HCT116 (cell line): ENCODE measurements around the gene CDH13. TPM values are rescaled to one million over a fixed set of nuclear protein-coding genes. Genes with fewer than 3 reads are reported as not detected.

Source experiments
- ATAC-seq: fragments of 200-7000 bp; cut with Tn5 transposase; 2 replicates; pipeline ENCODE4 v1.9.1; 2020; ENCODE audit warnings: mild to moderate bottlenecking, moderate library complexity
- BruUV-seq: library from RNA; stranded (reverse); fragments of 400-500 nt; replicated peaks from 2 replicates; lab custom pipeline; 2021; lab: Mats Ljungman, UMichigan
- CTCF ChIA-PET: fragments of 300-600 bp; sonication (Branson Sonifier 250); formaldehyde crosslinking; loops from one replicate; lab custom pipeline; 2021; ENCODE audit warnings: antibody characterized with exemption; lab: Charles Lee
- POLR2A ChIA-PET: fragments of 300-600, 350-600 bp; sonication (Branson Sonifier 250); formaldehyde crosslinking; loops from one replicate; lab custom pipeline; 2021; ENCODE audit warnings: antibody characterized with exemption; lab: Charles Lee
- RAD21 ChIA-PET, 2 experiments: fragments of 300-600 bp; sonication (Branson Sonifier 250); formaldehyde crosslinking; loops; one replicate each; lab custom pipeline; 2023; ENCODE audit warnings: low total read pairs in 2 of 2; ENCODE audit not compliant: uncharacterized antibody in 2 of 2, unreplicated experiment in 2 of 2, low non-redundant PET in 1 of 2; lab: Charles Lee
- DNase-seq: peaks from one replicate; pipeline ENCODE4 v3.0.0-alpha.2; 2010; ENCODE audit warnings: low read depth, low spot score
- H2AFZ ChIP-seq: fragments of 200-600 bp; shearing (Covaris generic), sonication (generic); 2 replicates; pipeline ENCODE4 v1.6.1; 2017; ENCODE audit warnings: low read depth, mixed run types, mixed read lengths, antibody characterized with exemption, low read length; ENCODE audit not compliant: poor library complexity, severe bottlenecking
- H3K27ac ChIP-seq: 2 replicates; pipeline ENCODE4 v1.5.1; 2012; ENCODE audit warnings: low read depth, low read length
- H3K27me3 ChIP-seq: fragments of 200-600 bp; sonication (generic); 2 replicates; pipeline ENCODE4 v1.6.1; 2016; ENCODE audit warnings: mixed run types, low read length, mixed read lengths; ENCODE audit not compliant: insufficient read depth
- H3K36me3 ChIP-seq, 2 experiments: fragments of 200-500 bp in 1 of 2; fragments of 200-600 bp in 1 of 2; sonication (Bioruptor generic) in 1 of 2; sonication (generic) in 1 of 2; 2 replicates each; pipeline versions ENCODE4 v1.5.1 to v1.6.1; 2014 to 2016; ENCODE audit warnings: low read length in 2 of 2, inconsistent platforms in 1 of 2, mixed read lengths in 1 of 2, mixed run types in 1 of 2; ENCODE audit not compliant: insufficient read depth in 2 of 2, control insufficient read depth in 1 of 2
- H3K4me1 ChIP-seq, 2 experiments: fragments of 200-600 bp in 1 of 2; sonication (generic) in 1 of 2; 2 replicates each; pipeline versions ENCODE4 v1.5.1 to v1.6.1; 2012 to 2017; ENCODE audit warnings: low read length in 2 of 2, inconsistent platforms in 1 of 2, mild to moderate bottlenecking in 1 of 2, mixed read lengths in 1 of 2, mixed run types in 1 of 2, moderate library complexity in 1 of 2; ENCODE audit not compliant: insufficient read depth in 2 of 2, control insufficient read depth in 1 of 2
- H3K4me2 ChIP-seq: fragments of 200-600 bp; sonication (generic); 2 replicates; pipeline ENCODE4 v1.6.1; 2017; ENCODE audit warnings: mixed run types, low read length, mixed read lengths
- H3K4me3 ChIP-seq, 2 experiments: fragments of 200-600 bp in 1 of 2; sonication (generic) in 1 of 2; replicated peaks in 1 of 2; 2 replicates each; pipeline ENCODE4 v1.5.1; 2011 to 2016; ENCODE audit warnings: low read length in 2 of 2, control low read depth in 1 of 2, low read depth in 1 of 2, mild to moderate bottlenecking in 1 of 2, mixed read lengths in 1 of 2, mixed run types in 1 of 2
- H3K79me2 ChIP-seq: fragments of 200-600 bp; sonication (generic); 2 replicates; pipeline ENCODE4 v1.6.1; 2017; ENCODE audit warnings: mild to moderate bottlenecking, mixed run types, low read length, moderate library complexity, mixed read lengths; ENCODE audit not compliant: insufficient read depth
- H3K9ac ChIP-seq: fragments of 200-600 bp; sonication (generic); 2 replicates; pipeline ENCODE4 v1.6.1; 2016; ENCODE audit warnings: low read length, mixed read lengths
- H3K9me2 ChIP-seq: fragments of 200-600 bp; sonication (generic), shearing (Covaris generic); 2 replicates; pipeline ENCODE4 v1.6.1; 2017; ENCODE audit warnings: mixed run types, mild to moderate bottlenecking, moderate library complexity; ENCODE audit not compliant: insufficient read depth
- H3K9me3 ChIP-seq, 2 experiments: fragments of 200-500 bp in 1 of 2; fragments of 200-600 bp in 1 of 2; sonication (Bioruptor generic) in 1 of 2; sonication (generic) in 1 of 2; 2 replicates each; pipeline ENCODE4 v1.6.1; 2014 to 2017; ENCODE audit warnings: low read length in 2 of 2, mixed read lengths in 2 of 2, inconsistent platforms in 1 of 2, low read depth in 1 of 2, mild to moderate bottlenecking in 1 of 2, mixed run types in 1 of 2, moderate library complexity in 1 of 2; ENCODE audit not compliant: control insufficient read depth in 1 of 2, insufficient read depth in 1 of 2
- H4K20me1 ChIP-seq: fragments of 200-600 bp; sonication (generic), shearing (Covaris generic); 2 replicates; pipeline ENCODE4 v1.6.1; 2017; ENCODE audit warnings: mixed run types, mild to moderate bottlenecking, moderate library complexity; ENCODE audit not compliant: insufficient read depth
- EGR1 ChIP-seq: IDR thresholded peaks from 2 replicates; pipeline ENCODE4 v1.6.1; 2012; ENCODE audit warnings: low read depth
- ELF1 ChIP-seq: IDR thresholded peaks from 2 replicates; pipeline ENCODE4 v1.6.1; 2012; ENCODE audit warnings: low read depth, borderline replicate concordance
- POLR2A ChIP-seq: IDR thresholded peaks from 2 replicates; pipeline ENCODE4 v1.7.0; 2011; ENCODE audit warnings: borderline replicate concordance; ENCODE audit not compliant: insufficient read depth, insufficient read length; ENCODE audit errors: extremely low read depth
- RAD21 ChIP-seq: IDR thresholded peaks from 2 replicates; pipeline ENCODE4 v1.6.1; 2012; ENCODE audit warnings: low read depth, mild to moderate bottlenecking
- SIN3A ChIP-seq: IDR thresholded peaks from 2 replicates; pipeline ENCODE4 v1.6.1; 2012; ENCODE audit warnings: low read depth
- SP1 ChIP-seq: IDR thresholded peaks from 2 replicates; pipeline ENCODE4 v1.6.1; 2012; ENCODE audit warnings: low read depth
- TCF7L2 ChIP-seq: IDR thresholded peaks from 2 replicates; pipeline ENCODE4 v1.7.0; 2011; ENCODE audit warnings: borderline replicate concordance, inconsistent platforms; ENCODE audit not compliant: insufficient read depth, insufficient read length; ENCODE audit errors: extremely low read depth
- YY1 ChIP-seq: IDR thresholded peaks from 2 replicates; pipeline ENCODE4 v1.6.1; 2011; ENCODE audit warnings: low read length, low read depth, moderate library complexity, mild to moderate bottlenecking; ENCODE audit not compliant: insufficient replicate concordance; ENCODE audit errors: extremely low read depth
- ZBTB33 ChIP-seq: IDR thresholded peaks from 2 replicates; pipeline ENCODE4 v1.6.1; 2011; ENCODE audit warnings: mild to moderate bottlenecking, low read length, moderate library complexity; ENCODE audit not compliant: insufficient replicate concordance; ENCODE audit errors: extremely low read depth
- ZFX ChIP-seq: fragments of 450-650 bp; IDR thresholded peaks from 2 replicates; pipeline ENCODE4 v1.6.1; 2017
- ZNF274 ChIP-seq: fragments of 200-500 bp; sonication (Bioruptor generic); IDR thresholded peaks from 2 replicates; pipeline ENCODE4 v1.6.1; 2014; ENCODE audit warnings: mild to moderate bottlenecking, low read depth, low read length, inconsistent platforms
- intact Hi-C: fragments of 100-400 bp; cut with micrococcal nuclease; formaldehyde crosslinking; loops from 2 replicates; pipeline ENCODE4 v1.10.0; 2022
- total RNA-seq: library from RNA; stranded (reverse); gene quantifications from one replicate; pipeline ENCODE4 v1.2.1, GENCODE V29; 2021; ENCODE audit not compliant: unreplicated experiment
- TF ChIP-seq, protein P1 (sequence below): IDR thresholded peaks from 2 replicates; pipeline ENCODE4 v1.6.1; 2012; ENCODE audit warnings: low read depth

CDH13 gene
- total RNA-seq, 1 experiment from 2014 or later: not detected

GRCh38 chr16:82990155-82990554 is 363.4 kb downstream of the CDH13 start:
- TF ChIP-seq ZNF274: no peak
- TF ChIP-seq RAD21: no peak
- no peak for TF ChIP-seq POLR2A
- TF ChIP-seq SP1: no peak
- no peak for TF ChIP-seq ZFX
- TF ChIP-seq EGR1: no peak
- no peak for TF ChIP-seq ELF1
- TF ChIP-seq SIN3A: no peak
- no peak for TF ChIP-seq ZBTB33
- TF ChIP-seq, protein P1, sequence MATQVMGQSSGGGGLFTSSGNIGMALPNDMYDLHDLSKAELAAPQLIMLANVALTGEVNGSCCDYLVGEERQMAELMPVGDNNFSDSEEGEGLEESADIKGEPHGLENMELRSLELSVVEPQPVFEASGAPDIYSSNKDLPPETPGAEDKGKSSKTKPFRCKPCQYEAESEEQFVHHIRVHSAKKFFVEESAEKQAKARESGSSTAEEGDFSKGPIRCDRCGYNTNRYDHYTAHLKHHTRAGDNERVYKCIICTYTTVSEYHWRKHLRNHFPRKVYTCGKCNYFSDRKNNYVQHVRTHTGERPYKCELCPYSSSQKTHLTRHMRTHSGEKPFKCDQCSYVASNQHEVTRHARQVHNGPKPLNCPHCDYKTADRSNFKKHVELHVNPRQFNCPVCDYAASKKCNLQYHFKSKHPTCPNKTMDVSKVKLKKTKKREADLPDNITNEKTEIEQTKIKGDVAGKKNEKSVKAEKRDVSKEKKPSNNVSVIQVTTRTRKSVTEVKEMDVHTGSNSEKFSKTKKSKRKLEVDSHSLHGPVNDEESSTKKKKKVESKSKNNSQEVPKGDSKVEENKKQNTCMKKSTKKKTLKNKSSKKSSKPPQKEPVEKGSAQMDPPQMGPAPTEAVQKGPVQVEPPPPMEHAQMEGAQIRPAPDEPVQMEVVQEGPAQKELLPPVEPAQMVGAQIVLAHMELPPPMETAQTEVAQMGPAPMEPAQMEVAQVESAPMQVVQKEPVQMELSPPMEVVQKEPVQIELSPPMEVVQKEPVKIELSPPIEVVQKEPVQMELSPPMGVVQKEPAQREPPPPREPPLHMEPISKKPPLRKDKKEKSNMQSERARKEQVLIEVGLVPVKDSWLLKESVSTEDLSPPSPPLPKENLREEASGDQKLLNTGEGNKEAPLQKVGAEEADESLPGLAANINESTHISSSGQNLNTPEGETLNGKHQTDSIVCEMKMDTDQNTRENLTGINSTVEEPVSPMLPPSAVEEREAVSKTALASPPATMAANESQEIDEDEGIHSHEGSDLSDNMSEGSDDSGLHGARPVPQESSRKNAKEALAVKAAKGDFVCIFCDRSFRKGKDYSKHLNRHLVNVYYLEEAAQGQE: no peak
- no peak for TF ChIP-seq TCF7L2
- no peak for TF ChIP-seq YY1
- no peak overlapping the region for H3K27ac ChIP-seq
- no peaks in the 10 kb centered on the region for H4K20me1 ChIP-seq
- POLR2A ChIA-PET: no interaction called here
- CTCF ChIA-PET: no interaction called here
- H3K9ac ChIP-seq: no peak overlapping the region
- H3K4me1 ChIP-seq: no peaks in the 10 kb centered on the region
- peaks cover 18 to 33% of the 10 kb centered on the region in 2 experiments; a peak in 2 of 4 replicates for H3K9me3 ChIP-seq
- H3K27me3 ChIP-seq: no peaks in the 10 kb centered on the region
- ATAC-seq: no peak
- no peak overlapping the region for H3K4me3 ChIP-seq
- no TSS peak for BruUV-seq
- H3K4me2 ChIP-seq: no peak overlapping the region
- RAD21 ChIA-PET: no interaction called here
- no peak for DNase-seq
- intact Hi-C loops: no loop called here
- H2AFZ ChIP-seq: no peak overlapping the region
- no peaks in the 10 kb centered on the region for H3K36me3 ChIP-seq
- H3K79me2 ChIP-seq: no peaks in the 10 kb centered on the region
- H3K9me2 ChIP-seq: no peaks in the 10 kb centered on the region
